Body of pancreas (tissue), 4 donors: Measurements from ENCODE around the gene IQCK. TPM values are rescaled to one million over a fixed set of nuclear protein-coding genes. Genes with fewer than 3 reads are reported as not detected.
A peak's percentile ranks its signal among the peaks of the same experiment; 100 is the strongest.

Experiments used
- ATAC-seq: fragments of 150-250 bp; one replicate; pipeline ENCODE4 v1.9.1; 2016
- DNase-seq, 4 donors: peaks; one replicate each; pipeline ENCODE4 v3.0.0-alpha.2; 2019
- H3K27ac ChIP-seq, 4 donors: fragments of 200-600 bp; sonication (generic); 1 replicate in 3 of 4; 2 replicates in 1 of 4; pipeline versions ENCODE4 v1.5.1 to v1.6.1; 2016 to 2019; ENCODE audit warnings: mild to moderate bottlenecking in 1 of 4, mixed read lengths in 1 of 4, moderate library complexity in 1 of 4
- H3K27me3 ChIP-seq, 2 donors: fragments of 200-600 bp; sonication (generic); one replicate each; pipeline ENCODE4 v1.6.0; 2016; ENCODE audit warnings: mild to moderate bottlenecking in 1 of 2
- H3K36me3 ChIP-seq, 2 donors: fragments of 200-600 bp; sonication (generic); replicated peaks in 1 of 2; 2 replicates each; pipeline ENCODE4 v1.5.1; 2016; ENCODE audit warnings: low read depth in 2 of 2; ENCODE audit not compliant: insufficient read depth in 1 of 2
- H3K4me1 ChIP-seq: fragments of 200-600 bp; sonication (generic); one replicate; pipeline ENCODE4 v1.6.0; 2016
- H3K4me3 ChIP-seq, 2 donors: fragments of 200-600 bp; sonication (generic); 1 replicate in 1 of 2; 2 replicates in 1 of 2; pipeline ENCODE4 v1.5.1; 2016 to 2019
- H3K9me3 ChIP-seq, 3 donors: fragments of 200-600 bp; sonication (generic); 1 replicate in 2 of 3; 2 replicates in 1 of 3; pipeline ENCODE4 v1.5.1; 2016
- CTCF ChIP-seq, 7 experiments: fragments of 450-650 bp in 4 of 7; fragments of 200-600 bp in 3 of 7; sonication (generic) in 3 of 7; IDR thresholded peaks; one replicate each; pipeline ENCODE4 v1.5.1; 2016 to 2019; ENCODE audit warnings: antibody characterized with exemption in 7 of 7
- POLR2A ChIP-seq, 3 donors: fragments of 450-650 bp; IDR thresholded peaks; one replicate each; pipeline ENCODE4 v1.6.1; 2016; ENCODE audit warnings: antibody characterized with exemption in 3 of 3, mild to moderate bottlenecking in 2 of 3
- WGBS, 2 donors: methylation state at CpG; one replicate each; pipeline ENCODE4 v1.1.5; 2017; 5-methylcytosine and 5-hydroxymethylcytosine counted together
- intact Hi-C: fragments of 100-400 bp; cut with DNase I; formaldehyde crosslinking; loops from one replicate; pipeline ENCODE4 v1.15.1; 2023
- total RNA-seq, 2 donors: library from RNA; depleted of rRNA; stranded (reverse); fragments of >200 nt; gene quantifications; one replicate each; pipeline ENCODE4 v1.1.0, GENCODE V29; 2016

IQCK gene
- total RNA-seq, 2 donors from 2014 or later, result 10.9 to 52.7 TPM

GRCh38 chr16:19754644-19755036 lies 36.6 kb downstream of the IQCK start:
- Histone ChIP-seq H3K27me3 (no peaks in the 10 kb centered on the region), H3K36me3 (no peaks in the 10 kb centered on the region), H3K9me3 (no peaks in the 10 kb centered on the region), H3K27ac (peak overlapping the region in 3 of 4 donors; percentile 62 to 81 (median 81)), H3K4me3 (no peak overlapping the region), H3K4me1 (peaks cover 38% of the 10 kb centered on the region)
- TF ChIP-seq CTCF (IDR thresholded peaks at IDR 0.05) (no peak), POLR2A (IDR thresholded peaks at IDR 0.05) (no peak)
- intact Hi-C loops, result no loop called here
- WGBS, 2 donors, result 46 to 50% methylated on average over 1 of the region's 1 CpG
- peak; percentile 22 for ATAC-seq
- DNase-seq, result no peak

- Histone ChIP-seq H3K4me3 (no peak overlapping the region), H3K27me3 (no peaks in the 10 kb centered on the region), H3K4me1 (peaks cover 31% of the 10 kb centered on the region), H3K36me3 (no peaks in the 10 kb centered on the region), H3K27ac (peak overlapping the region in 3 of 4 donors; percentile 62 to 81 (median 81)), H3K9me3 (no peaks in the 10 kb centered on the region)
- DNase-seq, result no peak
- intact Hi-C loops, result no loop called here
- ATAC-seq, result no peak
- WGBS, 2 donors, result 89 to 100% methylated on average over 3 of the region's 3 CpGs
- TF ChIP-seq CTCF (IDR thresholded peaks at IDR 0.05) (no peak), POLR2A (IDR thresholded peaks at IDR 0.05) (no peak)
These were observed 37.2 kb downstream of the IQCK start for GRCh38 chr16:19755268-19755667.

- 94 to 96% methylated on average over 5 of the region's 5 CpGs for WGBS, 2 donors
- H3K9me3 ChIP-seq, result no peaks in the 10 kb centered on the region
- no peak for TF ChIP-seq CTCF (IDR thresholded peaks at IDR 0.05)
- no peak for TF ChIP-seq POLR2A (IDR thresholded peaks at IDR 0.05)
- H3K27me3 ChIP-seq, result no peaks in the 10 kb centered on the region
- peak overlapping the region in 3 of 4 donors; percentile 35 to 67 (median 45) for H3K27ac ChIP-seq
- intact Hi-C loops, result no loop called here
- no peaks in the 10 kb centered on the region for H3K36me3 ChIP-seq
- DNase-seq (no peak), ATAC-seq (no peak)
- H3K4me1 ChIP-seq, result peaks cover 31% of the 10 kb centered on the region
- H3K4me3 ChIP-seq, result no peak overlapping the region
These were observed 39.0 kb downstream of the IQCK start for GRCh38 chr16:19757026-19757425.

- no peak for DNase-seq
- H3K27ac ChIP-seq, result peak overlapping the region in 3 of 4 donors; percentile 45 to 67 (median 52)
- H3K9me3 ChIP-seq, result no peaks in the 10 kb centered on the region
- no peaks in the 10 kb centered on the region for H3K27me3 ChIP-seq
- 60 to 64% methylated on average over 8 of the region's 8 CpGs for WGBS, 2 donors
- H3K4me1 ChIP-seq, result peaks cover 25% of the 10 kb centered on the region
- no peak for ATAC-seq
- no peaks in the 10 kb centered on the region for H3K36me3 ChIP-seq
- intact Hi-C loops, result no loop called here
- H3K4me3 ChIP-seq, result no peak overlapping the region
- no peak for TF ChIP-seq POLR2A (IDR thresholded peaks at IDR 0.05)
- TF ChIP-seq CTCF (IDR thresholded peaks at IDR 0.05), result no peak
These were observed 39.9 kb downstream of the IQCK start for GRCh38 chr16:19757762-19758595.
